Daoy (cell line): ENCODE results near the gene DUSP28. TPM values are rescaled to one million over a fixed set of nuclear protein-coding genes. Genes with fewer than 3 reads are reported as not detected.
A peak's percentile ranks its signal among the peaks of the same experiment; 100 is the strongest.

ENCODE experiments used
- DNase-seq: peaks from one replicate; pipeline ENCODE4 v3.0.0-alpha.2; 2015; ENCODE audit warnings: low read depth
- total RNA-seq: library from RNA; depleted of rRNA; stranded (reverse); fragments of >200 nt; shearing (Covaris generic); gene quantifications from 2 replicates; pipeline ENCODE4 v1.2.3, GENCODE V29; 2014

Gene DUSP28
- total RNA-seq, 1 experiment from 2014 or later, result 3.3 TPM

GRCh38 chr2:240585681-240586197 lies 25.6 kb downstream of the DUSP28 start:
- DNase-seq, result no peak

GRCh38 chr2:240586198-240586918 lies 26.2 kb downstream of the DUSP28 start, which contains the start of gene CAPN10:
Gene CAPN10, plus strand, starts transcription at chr2:240586734. Its CDS starts 178 bp downstream, at chr2:240586912.
- DNase-seq, result peak; percentile 98

GRCh38 chr2:240586919-240587800 lies 27.0 kb downstream of the DUSP28 start:
- DNase-seq, result peak; percentile 35

GRCh38 chr2:240588006-240588655 lies 28.0 kb downstream of the DUSP28 start:
- DNase-seq, result no peak

GRCh38 chr2:240588669-240589068 lies 28.5 kb downstream of the DUSP28 start:
- no peak for DNase-seq

GRCh38 chr2:240589375-240589774 lies 29.2 kb downstream of the DUSP28 start:
- DNase-seq, result no peak

- DNase-seq, result no peak
These were observed 29.8 kb downstream of the DUSP28 start for GRCh38 chr2:240589850-240590525.

- no peak for DNase-seq
These were observed 30.5 kb downstream of the DUSP28 start for GRCh38 chr2:240590681-240591111.

- DNase-seq, result no peak
These were observed 31.1 kb downstream of the DUSP28 start for GRCh38 chr2:240591226-240591625.

- DNase-seq, result no peak
These were observed 31.6 kb downstream of the DUSP28 start for GRCh38 chr2:240591784-240592183.

GRCh38 chr2:240593026-240593702 lies 33.0 kb downstream of the DUSP28 start:
- no peak for DNase-seq

- no peak for DNase-seq
These were observed 33.7 kb downstream of the DUSP28 start for GRCh38 chr2:240593703-240594451.

GRCh38 chr2:240594511-240595380 lies 34.6 kb downstream of the DUSP28 start:
- DNase-seq, result no peak

GRCh38 chr2:240595381-240596079 lies 35.4 kb downstream of the DUSP28 start:
- peak; percentile 33 for DNase-seq

- no peak for DNase-seq
These were observed 35.9 kb downstream of the DUSP28 start for GRCh38 chr2:240596080-240596460.

- no peak for DNase-seq
These were observed 36.4 kb downstream of the DUSP28 start for GRCh38 chr2:240596491-240596931.

GRCh38 chr2:240597054-240597418 lies 36.9 kb downstream of the DUSP28 start:
- DNase-seq, result no peak

- no peak for DNase-seq
These were observed 37.4 kb downstream of the DUSP28 start for GRCh38 chr2:240597419-240598181.
